GM19467 (cell line): ENCODE results near the gene MORF4L2.
"Not testable (repeated sequence)": the region's sequence is repeated elsewhere in the genome, so short reads cannot be mapped to it uniquely, and the experiment has no call there.

Source experiments
- ATAC-seq: cut with Tn5 transposase; IDR thresholded peaks from one replicate; pipeline ENCODE4 v1.9.1; 2021; ENCODE audit warnings: mild to moderate bottlenecking, moderate library complexity; ENCODE audit not compliant: unreplicated experiment

Gene MORF4L2

GRCh38 chrX:103681443-103681842 is 5.1 kb downstream of the MORF4L2 start:
- no peak for ATAC-seq

- no peak for ATAC-seq
Observed at GRCh38 chrX:103678199-103678993, 8.1 kb downstream of the MORF4L2 start.

DNA sequence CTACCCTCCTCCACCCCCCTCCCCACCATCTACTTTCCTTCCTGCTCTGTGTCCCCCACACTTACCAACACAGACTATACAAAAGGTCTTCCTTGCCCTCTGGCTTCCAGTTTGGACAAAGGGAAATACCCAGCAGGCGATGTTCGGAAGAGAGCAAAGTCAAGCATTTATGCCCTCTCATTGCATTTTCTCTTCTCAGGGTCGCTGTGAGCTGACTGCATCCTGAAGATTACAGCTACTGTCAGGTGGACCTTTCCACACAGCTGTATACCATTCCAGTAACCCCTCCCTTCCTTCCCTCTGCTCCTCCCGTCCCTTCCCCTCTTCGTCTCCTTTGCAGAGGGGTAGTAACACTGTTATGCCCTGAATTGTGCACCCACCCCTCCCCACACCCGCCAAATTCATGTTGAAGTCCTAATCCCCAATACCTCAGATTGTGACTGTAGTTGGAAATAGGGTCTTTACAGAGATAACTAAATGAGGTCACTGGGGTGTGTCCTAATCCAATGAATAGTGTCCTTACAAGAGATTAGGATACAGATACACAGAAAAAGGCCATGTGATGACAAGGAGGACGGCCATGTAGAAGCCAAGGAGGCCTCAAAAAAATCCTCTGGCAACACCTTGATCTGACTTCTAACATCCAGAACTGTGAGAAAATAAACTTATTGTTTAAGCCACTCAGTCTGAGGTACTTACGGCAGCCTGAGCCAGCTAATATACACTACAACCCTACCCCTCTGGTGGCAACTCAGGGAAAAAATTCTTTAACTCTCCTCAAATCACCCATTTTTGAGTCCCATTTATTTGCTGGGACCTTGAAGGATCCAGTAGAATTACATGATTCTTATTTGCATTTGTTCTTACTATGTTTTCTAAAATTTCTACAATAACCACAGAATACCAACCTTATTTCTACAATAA is 11.7 kb downstream of the MORF4L2 start:
- no peak for ATAC-seq

DNA sequence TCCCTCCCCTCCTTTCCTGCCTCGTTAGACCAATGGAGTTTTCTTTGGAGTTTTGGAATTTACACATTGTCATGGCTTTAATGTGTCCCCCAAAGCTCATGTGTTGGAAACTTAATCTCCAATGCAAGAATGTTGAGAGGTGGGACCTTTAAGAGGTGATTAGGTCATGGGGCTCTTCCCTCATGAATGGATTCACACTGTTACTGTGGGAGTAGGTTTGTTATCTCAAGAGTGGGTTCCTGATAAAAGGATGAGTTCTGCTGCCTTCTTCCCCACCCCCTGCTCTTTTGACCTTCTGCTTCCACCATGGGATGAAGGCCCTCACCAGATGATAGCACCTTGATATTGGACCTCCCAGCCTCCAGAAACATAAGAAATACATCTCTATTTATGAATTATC is 16.8 kb downstream of the MORF4L2 start:
- no peak for ATAC-seq

DNA sequence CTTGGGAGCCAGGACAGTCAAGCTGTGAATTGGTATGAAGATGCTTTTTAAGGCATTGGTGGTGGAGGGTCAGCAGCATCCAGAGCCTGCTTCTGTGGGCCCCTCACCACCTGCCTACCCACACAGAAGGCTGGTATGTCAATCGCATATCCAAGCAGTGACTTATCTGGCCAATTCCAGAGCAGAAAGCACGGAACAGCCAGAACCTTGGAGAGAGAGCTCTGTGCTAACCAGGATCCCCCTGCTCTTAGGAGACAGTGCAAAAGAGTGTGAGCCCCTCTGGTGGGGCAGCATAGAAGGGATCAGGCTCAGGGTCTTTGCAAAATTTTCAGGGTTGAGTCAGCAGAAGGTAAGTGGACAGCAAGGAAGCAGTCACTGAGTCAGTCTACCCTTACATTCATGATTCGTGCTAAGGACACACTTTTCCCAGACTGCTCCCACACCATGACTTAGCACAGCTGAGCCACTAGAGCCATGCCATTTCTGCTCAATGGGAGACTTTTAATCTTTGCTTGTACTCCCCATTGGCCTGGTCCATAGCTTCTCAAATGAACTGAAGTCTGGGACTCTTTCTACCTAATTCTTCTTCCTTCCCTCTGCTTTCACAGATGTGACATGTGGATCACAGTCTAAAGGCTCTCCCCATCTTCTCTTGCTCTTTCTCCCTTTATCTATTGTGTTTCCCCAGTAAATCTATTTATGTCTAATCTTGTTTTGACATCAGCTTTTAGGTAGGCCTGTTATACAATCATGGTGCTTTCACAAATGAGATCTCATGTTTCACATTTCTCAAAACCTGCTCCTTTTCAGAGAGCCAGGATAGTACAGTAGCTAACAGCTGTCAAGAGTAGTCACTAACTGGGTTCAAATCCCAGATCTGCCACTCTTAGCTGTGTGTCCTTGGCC is 20.0 kb downstream of the MORF4L2 start:
- no peak for ATAC-seq

DNA sequence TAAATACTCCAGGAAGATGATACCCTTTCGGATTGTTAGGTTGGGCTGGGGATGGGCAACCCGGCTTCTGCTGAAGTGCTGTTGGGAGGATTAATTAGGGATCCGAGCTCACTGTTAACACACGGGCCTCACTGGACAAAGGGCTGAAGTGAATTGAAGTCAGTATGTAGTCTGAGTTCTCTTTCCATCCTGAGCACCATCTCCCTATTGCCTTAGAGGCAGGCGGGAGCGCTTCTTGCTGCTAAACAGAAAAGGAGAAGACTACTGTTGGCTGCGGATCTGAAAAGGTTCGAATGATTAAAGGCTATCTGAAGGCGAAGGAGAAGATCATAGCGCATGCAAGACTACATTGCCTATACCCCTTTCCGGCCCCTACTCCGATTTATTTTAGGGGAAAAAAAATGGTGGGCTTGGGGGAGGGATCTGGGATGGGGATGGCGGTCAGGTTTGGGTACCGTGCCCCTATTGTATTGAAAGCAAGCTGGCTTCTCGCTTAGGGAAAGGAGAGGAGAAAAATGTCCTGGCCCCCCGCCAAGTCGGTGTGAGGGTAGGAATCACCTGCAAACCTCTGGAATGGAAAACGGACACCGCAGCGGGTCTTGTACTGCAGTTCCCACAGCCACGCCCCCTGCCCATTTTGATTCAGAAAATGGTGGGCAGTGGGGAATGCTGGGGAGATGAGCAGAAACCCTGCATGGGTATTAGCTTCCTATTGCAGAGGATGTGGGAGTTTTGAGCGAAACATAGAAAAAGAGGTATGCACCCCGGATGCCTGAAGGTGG is 22.3 kb downstream of the MORF4L2 start:
- ATAC-seq = no peak

DNA sequence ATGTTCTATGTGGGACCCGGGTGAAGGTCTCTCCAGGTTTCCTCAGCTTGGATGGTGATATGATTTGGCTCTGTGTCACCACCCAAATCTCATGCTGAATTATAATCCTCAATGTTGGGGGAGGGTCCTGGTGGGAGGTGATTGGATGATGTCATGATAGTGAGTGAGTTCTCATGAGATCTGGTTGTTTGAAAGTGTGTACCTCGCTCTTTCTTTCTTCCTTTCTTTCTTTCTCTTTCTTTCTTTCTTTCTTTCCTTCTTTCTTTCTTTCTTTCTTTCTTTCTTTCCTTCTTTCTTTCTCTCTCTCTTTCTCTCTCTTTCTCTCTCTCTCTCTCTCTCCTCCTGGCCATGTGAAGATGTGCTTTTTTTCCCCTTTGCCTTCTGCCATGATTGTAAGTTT is 27.0 kb downstream of the MORF4L2 start:
- not testable (repeated sequence) for ATAC-seq

DNA sequence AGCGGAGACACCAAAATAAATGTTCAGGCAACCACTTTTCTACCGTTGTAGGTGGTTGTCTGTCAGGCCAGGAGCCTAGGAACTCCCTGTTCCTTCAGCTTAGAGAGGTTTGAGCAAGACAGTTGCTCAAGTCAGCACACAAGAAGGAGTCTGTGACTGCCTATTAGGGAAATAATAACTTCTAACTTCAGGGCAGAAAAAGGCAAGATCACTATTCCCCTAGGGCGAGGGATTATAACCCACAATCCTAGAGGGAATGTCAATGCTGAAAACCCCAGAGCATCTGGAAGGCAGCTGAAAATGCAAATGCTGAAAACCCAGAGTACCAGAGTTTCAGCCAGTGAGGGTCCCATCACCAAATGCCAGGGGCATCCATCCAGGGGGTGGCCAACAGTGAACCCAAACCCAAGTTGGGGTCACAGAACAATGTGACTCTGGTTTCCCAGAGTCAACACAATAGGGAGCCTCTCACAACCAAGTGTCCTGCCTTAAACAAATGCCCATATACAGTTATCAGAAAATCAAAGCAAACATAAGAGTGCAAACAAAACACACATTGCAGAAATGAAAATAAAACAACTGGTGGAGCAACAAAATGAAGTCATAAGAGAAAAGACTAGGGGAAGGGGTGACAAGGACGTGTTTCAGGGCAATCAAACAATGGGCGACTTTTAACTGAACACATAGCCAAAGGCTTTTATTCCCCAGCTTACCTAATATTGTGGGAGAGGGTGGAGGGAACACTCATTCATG is 27.6 kb downstream of the MORF4L2 start:
- ATAC-seq = no peak

DNA sequence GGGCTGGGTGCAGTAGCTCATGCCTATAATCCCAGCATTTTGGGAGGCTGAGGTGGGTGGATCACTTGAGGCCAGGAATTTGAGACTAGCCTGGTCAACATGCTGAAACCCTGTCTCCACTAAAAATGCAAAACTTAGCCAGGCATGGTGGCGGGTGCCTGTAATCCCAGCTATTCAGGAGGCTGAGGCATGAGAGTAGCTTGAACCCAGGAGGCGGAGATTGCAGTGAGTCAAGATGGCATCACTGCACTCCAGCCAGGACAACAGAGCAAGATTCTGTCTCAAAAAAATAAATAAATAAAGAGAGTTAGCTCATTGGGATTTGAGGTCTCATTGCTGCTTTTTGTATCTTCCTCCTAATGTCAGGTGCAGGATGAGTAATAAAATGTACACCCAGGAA is 29.4 kb downstream of the MORF4L2 start:
- ATAC-seq = not testable (repeated sequence)

DNA sequence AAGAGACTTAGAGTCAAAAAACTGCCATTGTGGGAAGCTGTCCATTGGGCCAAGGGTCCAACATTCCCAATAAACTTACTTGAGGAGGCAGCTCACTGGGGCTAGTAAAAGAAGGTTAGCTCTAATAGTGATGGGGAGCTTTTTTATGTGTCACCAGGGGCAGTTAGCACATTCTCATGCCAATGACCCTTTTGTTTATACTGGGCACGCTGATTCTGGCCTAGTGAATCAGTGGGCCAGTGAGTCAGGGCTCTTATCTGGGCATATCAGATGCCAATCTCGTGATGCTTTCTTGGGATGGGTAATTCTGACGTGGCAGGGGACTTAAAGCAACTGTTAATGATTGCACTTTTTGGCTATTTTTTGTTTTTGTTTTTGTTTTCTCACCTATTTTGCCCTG is 29.9 kb downstream of the MORF4L2 start:
- no peak for ATAC-seq

- not testable (repeated sequence) for ATAC-seq
Observed at GRCh38 chrX:103655230-103656000, 31.1 kb downstream of the MORF4L2 start.

- no peak for ATAC-seq
Observed at GRCh38 chrX:103651151-103651773, 35.2 kb downstream of the MORF4L2 start.

DNA sequence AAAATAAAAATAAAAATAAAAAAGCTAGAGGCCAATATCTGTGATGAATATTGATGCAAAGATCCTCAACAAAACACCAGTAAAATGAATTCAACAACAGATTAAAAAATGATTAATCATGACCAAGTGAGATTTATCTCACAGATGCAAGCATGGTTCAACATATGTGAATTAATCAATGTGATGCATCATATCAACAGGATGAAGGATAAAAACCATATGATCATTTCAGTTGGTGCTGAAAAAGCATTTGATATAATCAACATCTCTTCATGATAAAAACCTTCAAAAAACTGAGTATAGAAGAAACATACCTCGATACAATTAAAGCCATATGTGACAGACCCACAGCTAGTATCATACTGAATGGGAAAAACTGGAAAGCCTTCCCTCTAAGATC is 38.9 kb downstream of the MORF4L2 start:
- no peak for ATAC-seq

GRCh38 chrX:103644125-103644524 is 42.4 kb downstream of the MORF4L2 start:
- ATAC-seq = no peak

DNA sequence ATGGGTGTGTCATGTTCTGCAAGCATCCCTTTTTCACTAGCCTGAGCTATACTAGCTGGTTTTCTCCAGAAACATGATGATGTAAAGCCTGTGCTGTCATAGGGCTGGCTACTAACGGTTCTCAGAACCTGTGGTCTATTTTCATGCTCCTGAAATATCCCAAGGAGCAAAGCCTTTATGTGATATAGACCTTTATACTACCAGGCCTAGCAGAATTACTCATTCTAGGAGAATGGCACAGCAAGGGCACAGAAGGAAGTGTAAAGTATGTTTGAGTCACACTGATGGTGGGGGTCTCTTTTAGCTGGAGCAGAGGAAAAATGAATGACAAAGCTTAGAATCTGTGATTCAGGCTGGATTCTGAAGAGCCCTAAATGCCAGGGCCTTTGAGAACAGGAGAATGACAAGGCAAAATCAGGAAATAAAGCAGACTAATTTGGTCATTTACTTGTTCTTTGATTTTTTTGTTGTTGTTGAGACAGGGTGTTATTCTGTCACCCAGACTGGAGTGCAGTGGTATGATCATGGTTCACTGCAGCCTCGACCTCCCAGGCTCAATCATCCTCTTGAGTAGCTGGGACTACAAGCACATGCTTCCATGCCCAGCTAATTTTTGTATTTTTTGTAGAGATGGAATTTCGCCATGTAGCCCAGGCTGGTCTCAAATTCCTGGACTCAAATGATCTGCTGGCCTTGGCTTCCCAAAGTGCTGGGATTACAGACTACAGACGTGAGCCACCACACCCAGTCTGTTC is 45.9 kb downstream of the MORF4L2 start:
- ATAC-seq = no peak

DNA sequence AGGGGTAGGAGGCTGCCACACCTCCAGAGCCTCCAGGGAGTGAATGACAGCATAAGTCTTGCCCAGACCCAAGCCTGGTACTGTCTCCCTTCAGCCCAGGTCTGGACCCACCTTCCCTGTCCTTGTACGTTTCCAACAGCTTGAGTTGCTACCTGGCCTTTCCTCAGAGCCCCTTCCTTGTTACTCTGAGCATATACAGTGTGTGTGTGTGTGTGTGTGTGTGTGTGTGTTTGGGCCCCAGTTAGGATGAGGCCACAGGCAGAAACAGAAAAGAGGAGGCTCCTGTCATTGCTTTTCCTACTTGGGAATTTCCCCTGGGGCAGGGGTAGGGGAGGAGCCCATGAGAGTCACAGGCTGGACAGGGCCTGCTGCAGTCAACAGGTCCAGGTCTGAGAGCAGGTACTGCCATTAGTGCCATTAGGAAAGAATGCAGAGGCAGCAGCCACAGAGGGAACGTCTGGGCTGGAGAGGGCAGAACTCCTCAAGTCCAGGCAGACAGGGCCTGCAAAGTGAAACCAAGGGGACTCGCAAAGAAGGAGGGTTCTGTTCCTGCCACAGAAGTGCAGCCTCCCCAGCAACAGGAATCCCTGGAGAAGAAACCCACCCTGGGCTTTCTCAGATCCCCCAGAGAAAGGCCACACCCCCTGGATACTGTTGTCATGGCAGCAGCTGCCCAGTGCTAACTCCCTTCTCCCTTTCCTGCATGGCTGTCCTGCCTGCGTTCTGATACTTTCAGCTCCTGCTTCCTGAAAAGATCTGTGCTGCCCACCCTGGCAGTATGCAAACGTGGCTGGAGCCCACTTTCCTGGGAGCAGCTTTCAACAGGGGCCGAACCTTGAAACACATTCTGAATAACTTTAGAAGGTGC is 47.8 kb downstream of the MORF4L2 start:
- ATAC-seq = not testable (repeated sequence)
